HPDE6-E6E7 (cell line): ENCODE measurements around the gene WDR72.

Experiments used
- DNase-seq: peaks from one replicate; pipeline ENCODE4 v3.0.0; 2011; ENCODE audit warnings: missing footprints; ENCODE audit errors: extremely low spot score

Gene WDR72

GRCh38 chr15:53535886-53536285 is 223.6 kb downstream of the WDR72 start:
- DNase-seq = no peak

DNA sequence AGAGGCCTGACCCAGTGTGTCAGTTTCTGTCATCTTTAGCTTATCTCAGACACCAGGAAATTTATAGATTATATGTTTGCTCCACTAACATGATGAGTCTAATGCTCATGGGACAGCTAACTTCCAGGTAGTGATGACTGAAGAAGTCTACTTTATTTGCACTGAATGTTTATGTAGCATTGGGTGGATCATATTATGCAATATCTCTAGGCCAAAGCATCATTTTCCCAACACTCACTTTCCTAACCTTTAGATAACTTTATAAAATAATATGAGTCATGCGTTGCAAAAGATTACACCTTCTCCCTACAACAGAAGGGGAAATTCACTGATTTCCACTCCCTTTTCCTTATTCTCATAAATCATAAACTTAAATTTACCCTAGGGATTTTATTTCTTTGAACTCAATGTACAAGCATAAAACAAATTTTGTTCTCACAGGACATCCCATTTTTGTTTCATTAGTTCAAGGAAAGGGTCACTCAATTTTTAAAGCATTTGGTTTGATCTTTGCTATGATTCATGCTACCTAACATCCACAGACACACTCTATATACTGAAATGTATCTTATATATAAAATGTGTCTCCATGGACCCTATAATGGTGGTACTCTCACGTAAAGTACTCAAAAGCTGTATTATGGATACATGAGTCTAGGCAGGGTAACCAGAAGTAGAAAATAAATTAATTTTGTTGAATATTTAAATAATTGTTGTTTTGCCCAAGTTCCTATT is 225.2 kb downstream of the WDR72 start:
- DNase-seq = no peak

DNA sequence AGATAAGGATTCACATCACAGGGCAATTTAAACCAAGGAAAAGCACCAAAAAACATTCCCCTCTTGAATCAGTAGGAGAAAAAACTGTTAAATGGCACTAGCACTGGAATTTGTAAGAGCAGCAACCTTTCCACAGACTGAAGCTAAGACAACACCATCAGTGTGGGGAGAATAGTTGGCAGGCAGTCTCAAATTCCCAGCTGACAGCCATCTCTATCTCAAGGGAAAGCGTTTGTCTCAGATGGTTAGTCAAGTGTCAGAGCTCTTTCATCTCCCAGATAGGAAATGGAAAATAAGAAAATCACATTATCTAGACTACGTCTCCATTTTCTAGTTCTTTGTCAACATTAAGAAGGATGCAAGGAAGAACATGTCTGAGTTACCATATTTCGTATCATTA is 228.7 kb downstream of the WDR72 start:
- DNase-seq = no peak

- DNase-seq = no peak
Measured at GRCh38 chr15:53527996-53528395, 231.5 kb downstream of the WDR72 start.

- DNase-seq = no peak
Measured at GRCh38 chr15:53525894-53526293, 233.6 kb downstream of the WDR72 start.

GRCh38 chr15:53522991-53523390 is 236.5 kb downstream of the WDR72 start:
- no peak for DNase-seq

DNA sequence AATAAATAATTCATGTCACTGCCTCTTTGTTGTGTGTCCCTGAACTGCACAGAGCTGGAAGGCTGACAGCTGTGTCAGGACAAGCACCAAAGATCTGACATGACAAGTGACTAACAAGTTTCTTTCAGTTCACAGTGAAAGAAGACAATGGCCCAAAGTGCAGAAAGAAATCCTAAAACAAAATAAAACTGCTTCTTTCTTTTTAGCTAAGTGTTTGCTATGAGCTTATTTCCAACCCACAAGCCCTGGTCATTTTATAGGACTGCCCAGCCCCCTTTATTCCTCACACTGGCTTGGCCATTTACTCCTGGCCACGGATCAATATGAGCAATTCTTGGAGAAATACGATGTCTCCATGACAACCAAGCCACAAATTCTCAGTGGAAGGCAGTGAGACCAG is 238.5 kb downstream of the WDR72 start:
- DNase-seq = no peak

DNA sequence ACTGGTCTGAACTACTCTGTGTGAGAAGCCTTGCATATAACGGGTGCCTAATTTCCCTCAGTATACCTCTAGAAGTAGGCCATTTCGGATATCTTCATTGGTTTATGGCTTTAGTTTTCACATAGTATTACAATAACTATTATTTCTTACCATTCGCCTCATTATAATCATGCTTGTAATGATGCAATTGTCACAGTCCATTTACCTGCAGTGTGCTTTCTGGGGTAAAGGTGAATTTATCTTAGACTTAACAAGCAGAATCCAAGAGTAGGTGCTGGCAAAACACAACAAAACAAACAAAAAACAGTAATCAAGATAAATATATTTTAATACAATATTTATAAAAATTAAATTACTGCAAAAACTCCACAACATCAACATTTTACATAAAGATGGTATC is 246.0 kb downstream of the WDR72 start:
- DNase-seq = no peak

GRCh38 chr15:53512029-53512428 is 247.4 kb downstream of the WDR72 start:
- no peak for DNase-seq

- no peak for DNase-seq
Measured at GRCh38 chr15:53511175-53511574, 248.3 kb downstream of the WDR72 start.

DNA sequence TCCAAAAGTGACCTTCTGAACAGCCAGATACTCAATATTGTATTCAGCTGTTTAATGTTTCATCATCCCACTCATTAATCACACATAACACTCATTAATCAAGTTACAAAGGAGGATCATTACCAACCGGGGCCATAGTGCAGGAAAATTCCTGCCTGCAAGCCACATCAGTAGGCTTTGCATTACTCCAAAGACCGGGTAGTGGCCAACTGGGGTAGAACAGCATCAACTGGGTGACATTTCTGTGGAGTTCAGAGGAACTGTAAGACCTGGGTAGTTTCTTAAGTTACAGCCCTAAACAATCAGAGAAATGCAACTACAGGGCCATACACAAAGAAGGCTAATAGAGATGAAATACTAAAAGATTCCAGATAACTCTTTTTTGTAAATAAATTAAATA is 253.1 kb downstream of the WDR72 start:
- DNase-seq = no peak

DNA sequence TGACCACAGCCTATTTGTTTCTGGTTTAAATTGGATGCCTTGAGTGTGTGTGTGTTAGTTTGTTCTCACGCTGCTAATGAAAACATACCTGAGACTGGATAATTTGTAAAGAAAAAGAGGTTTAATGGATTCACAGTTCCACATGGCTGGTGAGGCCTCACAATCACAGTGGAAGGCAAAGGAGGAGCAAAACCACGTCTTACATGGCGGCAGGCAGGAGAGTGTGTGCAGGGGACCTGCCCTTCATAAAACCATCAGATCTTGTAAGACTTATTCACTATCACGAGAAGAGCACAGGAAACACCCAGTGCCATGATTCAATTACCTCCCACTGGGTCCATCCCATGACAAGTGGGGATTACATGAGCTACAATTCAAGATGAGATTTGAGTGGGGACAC is 260.5 kb downstream of the WDR72 start:
- no peak for DNase-seq

GRCh38 chr15:53490341-53490740 is 269.1 kb downstream of the WDR72 start:
- no peak for DNase-seq

DNA sequence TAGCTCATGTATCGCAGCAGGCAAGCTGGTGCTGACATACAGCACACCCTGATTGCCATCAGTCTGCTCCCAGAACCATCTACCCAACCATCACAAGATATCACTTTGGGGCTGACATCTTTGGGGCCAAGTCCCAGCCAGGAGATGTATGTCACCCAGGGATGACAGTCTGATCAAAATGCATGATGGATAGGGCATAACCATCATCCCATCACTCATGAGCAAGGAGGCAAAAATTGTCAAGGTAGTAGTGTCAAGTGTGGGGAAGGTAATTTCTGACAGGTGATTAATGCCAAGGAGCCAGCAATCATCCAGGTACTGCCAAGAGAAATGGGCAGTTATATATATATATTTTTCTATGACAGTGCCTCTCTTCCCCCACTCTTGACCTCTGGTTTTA is 277.4 kb downstream of the WDR72 start:
- DNase-seq = no peak

DNA sequence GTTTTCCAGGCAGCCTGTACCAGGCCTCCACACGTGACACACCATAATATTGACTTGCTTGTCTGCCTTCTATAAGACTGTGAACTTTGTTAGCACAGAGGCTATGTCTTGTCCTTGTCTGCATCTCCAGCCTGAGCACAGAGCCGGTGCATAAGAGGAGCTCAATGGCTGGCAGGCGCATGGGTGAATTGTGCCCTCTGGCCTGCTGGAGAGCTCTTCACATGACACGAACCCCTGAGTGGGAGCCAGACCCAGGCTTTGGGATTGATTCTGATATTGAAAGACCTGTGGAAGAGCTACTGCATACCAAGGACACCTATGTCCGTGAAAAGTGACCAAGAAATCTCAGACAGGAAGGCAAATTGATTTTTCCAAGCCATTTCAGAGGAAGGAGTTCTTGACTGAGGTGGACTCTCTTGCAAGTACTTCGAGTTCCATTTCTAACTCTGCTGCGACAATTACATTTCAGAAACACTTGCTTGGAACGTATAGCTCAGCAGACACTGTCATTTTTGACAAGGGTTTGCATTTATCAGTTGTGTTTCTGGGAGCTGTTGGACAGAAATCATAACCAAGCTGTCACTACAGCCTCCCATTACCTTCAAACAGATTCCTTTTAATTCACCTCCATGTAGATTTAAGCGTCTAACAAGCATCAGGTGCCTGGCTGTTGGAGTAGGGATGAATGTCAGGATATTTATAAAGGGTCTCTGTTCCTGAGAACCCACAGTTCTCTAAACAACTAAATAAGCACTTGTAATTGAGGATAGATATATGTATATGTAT is 281.3 kb downstream of the WDR72 start:
- no peak for DNase-seq

DNA sequence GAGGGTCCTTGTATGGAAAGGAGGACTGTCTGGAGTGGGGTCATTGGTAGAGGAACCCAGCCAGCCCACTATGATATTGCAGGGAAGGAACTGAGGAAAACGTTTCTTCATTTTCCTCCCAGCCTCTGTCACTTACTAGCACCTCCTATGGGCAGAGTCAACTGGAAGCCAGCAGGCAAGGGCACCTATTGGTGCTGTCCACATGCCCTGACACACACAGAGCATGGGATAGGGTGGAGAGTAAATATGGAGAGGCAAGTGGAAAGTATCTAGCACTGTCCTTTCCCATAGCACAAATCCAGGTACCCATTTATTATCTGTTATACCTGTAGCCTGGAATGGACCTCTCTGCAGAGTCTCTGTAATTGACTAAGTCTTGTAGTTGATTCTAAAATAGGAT is 285.6 kb downstream of the WDR72 start:
- no peak for DNase-seq

DNA sequence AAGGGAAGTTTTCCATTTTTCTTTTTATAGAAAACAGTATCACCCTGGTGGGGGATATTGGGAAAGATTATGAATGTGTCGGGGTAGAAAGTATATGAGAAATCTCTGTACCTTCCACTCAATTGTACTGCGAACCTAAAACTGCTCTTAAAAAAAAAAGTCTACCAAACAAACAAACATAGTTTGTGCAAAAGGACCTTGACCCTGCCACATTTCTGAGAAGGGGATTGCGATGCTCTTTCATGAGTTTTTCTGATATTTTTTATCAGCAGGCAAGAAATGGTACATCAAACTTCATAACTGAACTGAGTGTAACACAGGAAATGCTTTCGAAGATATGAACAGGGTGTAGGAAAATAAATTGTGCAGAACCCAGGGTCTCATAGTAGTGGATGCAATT is 286.0 kb downstream of the WDR72 start:
- no peak for DNase-seq

GRCh38 chr15:53472883-53473282 is 286.6 kb downstream of the WDR72 start:
- no peak for DNase-seq

DNA sequence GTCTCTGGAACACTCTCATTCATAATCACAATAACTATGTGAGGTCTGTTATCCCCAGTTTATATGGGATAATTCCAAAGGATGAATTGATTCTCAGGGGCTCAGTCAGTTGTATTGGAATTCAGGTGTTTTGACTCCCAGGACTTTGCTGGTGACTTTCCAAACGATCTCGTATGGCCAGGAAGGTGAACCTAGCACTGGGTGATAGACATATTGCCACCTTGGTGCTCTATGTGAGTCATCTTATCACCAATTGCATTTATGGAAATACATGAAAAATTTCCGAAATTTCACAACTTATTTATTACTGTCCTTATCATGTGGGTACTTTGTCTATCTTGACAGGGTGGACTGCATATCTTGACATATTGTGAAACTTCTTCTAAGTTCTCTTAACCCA is 287.3 kb downstream of the WDR72 start:
- DNase-seq = no peak

- DNase-seq = no peak
Measured at GRCh38 chr15:53470743-53471142, 288.7 kb downstream of the WDR72 start.

GRCh38 chr15:53469422-53469821 is 290.0 kb downstream of the WDR72 start:
- DNase-seq = no peak
